HEK293 (cell line): ENCODE data around the gene CACNA2D3.
A peak's percentile ranks its signal among the peaks of the same experiment; 100 is the strongest.

Experiments used
- CTCF ChIA-PET: fragments of 350-600 bp; formaldehyde crosslinking; extraction: SDS; loops from one replicate; lab custom pipeline; 2021; ENCODE audit warnings: antibody characterized with exemption; lab: Yijun Ruan, JAX
- POLR2A ChIA-PET: fragments of 300-600 bp; formaldehyde crosslinking; extraction: SDS; loops from one replicate; lab custom pipeline; 2020; ENCODE audit warnings: antibody characterized with exemption, inconsistent platforms; lab: Yijun Ruan, JAX
- H3K27ac ChIP-seq: fragments of 200-500 bp; sonication (Bioruptor generic); 2 replicates; pipeline ENCODE4 v1.5.1; 2014; ENCODE audit warnings: low read depth, low read length, control low read depth, inconsistent platforms; ENCODE audit errors: extremely low read depth
- H3K36me3 ChIP-seq, 2 experiments: fragments of 200-500 bp in 1 of 2; sonication (Bioruptor generic) in 1 of 2; 1 replicate in 1 of 2; 2 replicates in 1 of 2; pipeline ENCODE4 v1.5.1; 2014 to 2017; ENCODE audit warnings: inconsistent platforms in 2 of 2, low read length in 2 of 2; ENCODE audit not compliant: control insufficient read depth in 2 of 2, insufficient read depth in 1 of 2
- H3K4me1 ChIP-seq: fragments of 200-500 bp; sonication (Bioruptor generic); 2 replicates; pipeline ENCODE4 v1.5.1; 2014; ENCODE audit warnings: mild to moderate bottlenecking, low read length, inconsistent platforms; ENCODE audit not compliant: control insufficient read depth, insufficient read depth
- H3K4me3 ChIP-seq: 2 replicates; pipeline ENCODE4 v1.5.1; 2011; ENCODE audit warnings: low read depth, mild to moderate bottlenecking, control low read depth, low read length, moderate library complexity
- H3K9me3 ChIP-seq: fragments of 200-500 bp; sonication (Bioruptor generic); 2 replicates; pipeline ENCODE4 v1.5.1; 2014; ENCODE audit warnings: low read depth, low read length, inconsistent platforms; ENCODE audit not compliant: control insufficient read depth, insufficient read depth
- BCL11A ChIP-seq: fragments of 450-650 bp; formaldehyde crosslinking; IDR thresholded peaks from 2 replicates; pipeline ENCODE4 v1.5.1; 2016; ENCODE audit warnings: low read depth, missing biosample characterization, missing genetic modification characterization
- ELK4 ChIP-seq: IDR thresholded peaks from 2 replicates; pipeline ENCODE4 v1.6.1; 2011; ENCODE audit warnings: mild to moderate bottlenecking, low read depth, low read length, borderline replicate concordance
- FEZF1 ChIP-seq: fragments of 450-650 bp; formaldehyde crosslinking; IDR thresholded peaks from 2 replicates; pipeline ENCODE4 v1.5.1; 2016; ENCODE audit warnings: missing biosample characterization, missing genetic modification characterization
- GLI2 ChIP-seq: fragments of 450-650 bp; formaldehyde crosslinking; IDR thresholded peaks from 2 replicates; pipeline ENCODE4; 2017; ENCODE audit warnings: missing biosample characterization, missing genetic modification characterization, low read depth, borderline replicate concordance
- KLF10 ChIP-seq: fragments of 450-650 bp; IDR thresholded peaks from 2 replicates; pipeline ENCODE4 v1.5.1; 2018; ENCODE audit warnings: missing biosample characterization, mild to moderate bottlenecking, missing genetic modification characterization
- SALL2 ChIP-seq: fragments of 450-650 bp; formaldehyde crosslinking; IDR thresholded peaks from 2 replicates; pipeline ENCODE4 v1.5.0; 2017; ENCODE audit warnings: missing biosample characterization, mild to moderate bottlenecking, missing genetic modification characterization, borderline replicate concordance
- SP2 ChIP-seq: fragments of 450-650 bp; formaldehyde crosslinking; IDR thresholded peaks from 2 replicates; pipeline ENCODE4 v1.5.1; 2016; ENCODE audit warnings: missing biosample characterization, missing genetic modification characterization
- ZBTB44 ChIP-seq: fragments of 450-650 bp; IDR thresholded peaks from 2 replicates; pipeline ENCODE4 v1.5.1; 2018; ENCODE audit warnings: missing biosample characterization, mild to moderate bottlenecking, missing genetic modification characterization
- ZFHX2 ChIP-seq: fragments of 450-650 bp; formaldehyde crosslinking; conservative IDR thresholded peaks from 2 replicates; pipeline ENCODE4 v1.5.1; 2016; ENCODE audit warnings: missing biosample characterization, missing genetic modification characterization
- ZNF121 ChIP-seq: fragments of 450-650 bp; formaldehyde crosslinking; IDR thresholded peaks from 2 replicates; pipeline ENCODE4 v1.5.1; 2016; ENCODE audit warnings: missing biosample characterization, missing genetic modification characterization
- ZNF138 ChIP-seq: fragments of 450-650 bp; formaldehyde crosslinking; IDR thresholded peaks from 2 replicates; pipeline ENCODE4 v1.5.1; 2016; ENCODE audit warnings: missing biosample characterization, missing genetic modification characterization, borderline replicate concordance
- ZNF146 ChIP-seq: fragments of 450-650 bp; formaldehyde crosslinking; IDR thresholded peaks from 2 replicates; pipeline ENCODE4 v1.5.1; 2016; ENCODE audit warnings: missing biosample characterization, missing genetic modification characterization
- ZNF248 ChIP-seq: fragments of 450-650 bp; formaldehyde crosslinking; IDR thresholded peaks from 2 replicates; pipeline ENCODE4 v1.5.1; 2017; ENCODE audit warnings: missing biosample characterization, missing genetic modification characterization
- ZNF426 ChIP-seq: fragments of 450-650 bp; formaldehyde crosslinking; IDR thresholded peaks from 2 replicates; pipeline ENCODE4 v1.5.1; 2017; ENCODE audit warnings: missing biosample characterization, missing genetic modification characterization, mild to moderate bottlenecking, inconsistent platforms, moderate library complexity
- ZNF513 ChIP-seq: fragments of 450-650 bp; IDR thresholded peaks from 2 replicates; pipeline ENCODE4 v1.5.1; 2018; ENCODE audit warnings: missing biosample characterization, missing genetic modification characterization
- ZNF514 ChIP-seq: fragments of 450-650 bp; formaldehyde crosslinking; IDR thresholded peaks from 2 replicates; pipeline ENCODE4 v1.5.1; 2016; ENCODE audit warnings: missing biosample characterization, missing genetic modification characterization
- ZNF707 ChIP-seq: fragments of 450-650 bp; formaldehyde crosslinking; IDR thresholded peaks from 2 replicates; pipeline ENCODE4 v1.5.1; 2016; ENCODE audit warnings: missing biosample characterization, missing genetic modification characterization
- ZNF843 ChIP-seq: fragments of 450-650 bp; formaldehyde crosslinking; IDR thresholded peaks from 2 replicates; pipeline ENCODE4 v1.5.1; 2016; ENCODE audit warnings: missing biosample characterization, missing genetic modification characterization
- TF ChIP-seq, protein P1 (sequence below): fragments of 450-650 bp; formaldehyde crosslinking; IDR thresholded peaks from 2 replicates; pipeline ENCODE4 v1.5.1; 2016; ENCODE audit warnings: missing biosample characterization, missing genetic modification characterization
- TF ChIP-seq, protein P2 (sequence below): fragments of 450-650 bp; formaldehyde crosslinking; IDR thresholded peaks from 2 replicates; pipeline ENCODE4 v1.5.1; 2016; ENCODE audit warnings: missing biosample characterization, missing genetic modification characterization
- TF ChIP-seq, protein P3 (sequence below): fragments of 450-650 bp; formaldehyde crosslinking; IDR thresholded peaks from 2 replicates; pipeline ENCODE4 v1.5.1; 2017; ENCODE audit warnings: missing biosample characterization, missing genetic modification characterization

Gene CACNA2D3

DNA sequence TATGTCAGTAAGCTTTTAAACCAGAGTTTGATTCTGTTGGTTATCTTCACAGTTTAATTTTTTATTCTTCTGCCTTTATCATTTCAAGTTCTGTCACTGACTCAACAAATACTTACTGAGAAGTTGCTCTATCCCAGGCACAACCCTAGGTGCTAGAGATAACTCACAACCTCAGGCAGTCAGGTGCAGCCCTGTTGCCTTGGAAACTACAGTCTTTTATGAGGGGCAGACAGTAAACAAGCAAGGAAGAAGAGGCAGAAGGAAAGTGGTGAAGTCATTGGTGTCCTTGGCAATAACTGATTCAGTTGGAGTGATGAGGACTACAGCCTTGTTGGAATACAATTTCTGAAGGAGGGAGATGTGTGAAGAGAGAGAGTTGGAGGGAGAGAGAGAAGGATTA is 947.6 kb downstream of the CACNA2D3 start:
- ChIA-PET CTCF (no interaction called here), POLR2A (no interaction called here)
- TF ChIP-seq ZNF248 (tag by site-specific recombination) (no peak), FEZF1 (tag by site-specific recombination) (peak; percentile 24; the same call in 1 of the 2 replicates)
- Histone ChIP-seq H3K4me1 (no peaks in the 10 kb centered on the region), H3K9me3 (no peaks in the 10 kb centered on the region), H3K36me3 (no peaks in the 10 kb centered on the region), H3K4me3 (no peak overlapping the region), H3K27ac (no peak overlapping the region)

DNA sequence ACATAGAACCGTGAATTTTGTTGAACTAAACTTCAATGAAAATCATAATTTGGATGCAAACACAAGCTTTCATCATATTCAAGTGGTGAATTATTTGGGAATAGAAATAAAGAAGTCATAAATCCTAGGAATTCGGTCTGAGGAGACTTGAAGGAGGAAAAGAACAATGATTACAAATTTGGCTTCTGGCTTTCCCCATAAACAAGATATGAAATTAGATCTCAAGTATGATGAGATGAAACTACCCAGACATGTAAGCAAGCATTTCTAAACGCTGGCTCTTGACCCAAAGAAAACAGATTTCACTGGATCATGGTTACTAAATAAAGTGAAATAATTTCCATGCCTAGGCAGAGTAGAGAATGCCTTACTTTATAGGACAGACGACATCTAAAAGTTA is 952.4 kb downstream of the CACNA2D3 start:
- no peak overlapping the region for H3K4me3 ChIP-seq
- CTCF ChIA-PET: no interaction called here
- TF ChIP-seq KLF10 (tag by site-specific recombination) (no peak), ZNF426 (tag by site-specific recombination) (no peak), ZBTB44 (tag by site-specific recombination) (no peak), BCL11A (tag by site-specific recombination) (no peak), SP2 (tag by site-specific recombination) (no peak), ZNF121 (tag by site-specific recombination) (no peak), ZNF146 (tag by site-specific recombination) (no peak), ELK4 (no peak), ZNF707 (tag by site-specific recombination) (no peak), ZNF513 (no peak), GLI2 (tag by site-specific recombination) (no peak), ZNF843 (no peak), SALL2 (tag by site-specific recombination) (no peak), ZFHX2 (tag by site-specific recombination) (no peak), ZNF138 (tag by site-specific recombination) (no peak), ZNF514 (no peak)
- TF ChIP-seq, protein P1, sequence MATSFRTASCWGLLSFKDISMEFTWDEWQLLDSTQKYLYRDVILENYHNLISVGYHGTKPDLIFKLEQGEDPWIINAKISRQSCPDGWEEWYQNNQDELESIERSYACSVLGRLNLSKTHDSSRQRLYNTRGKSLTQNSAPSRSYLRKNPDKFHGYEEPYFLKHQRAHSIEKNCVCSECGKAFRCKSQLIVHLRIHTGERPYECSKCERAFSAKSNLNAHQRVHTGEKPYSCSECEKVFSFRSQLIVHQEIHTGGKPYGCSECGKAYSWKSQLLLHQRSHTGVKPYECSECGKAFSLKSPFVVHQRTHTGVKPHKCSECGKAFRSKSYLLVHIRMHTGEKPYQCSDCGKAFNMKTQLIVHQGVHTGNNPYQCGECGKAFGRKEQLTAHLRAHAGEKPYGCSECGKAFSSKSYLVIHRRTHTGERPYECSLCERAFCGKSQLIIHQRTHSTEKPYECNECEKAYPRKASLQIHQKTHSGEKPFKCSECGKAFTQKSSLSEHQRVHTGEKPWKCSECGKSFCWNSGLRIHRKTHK (tag by site-specific recombination): no peak
- TF ChIP-seq, protein P2, sequence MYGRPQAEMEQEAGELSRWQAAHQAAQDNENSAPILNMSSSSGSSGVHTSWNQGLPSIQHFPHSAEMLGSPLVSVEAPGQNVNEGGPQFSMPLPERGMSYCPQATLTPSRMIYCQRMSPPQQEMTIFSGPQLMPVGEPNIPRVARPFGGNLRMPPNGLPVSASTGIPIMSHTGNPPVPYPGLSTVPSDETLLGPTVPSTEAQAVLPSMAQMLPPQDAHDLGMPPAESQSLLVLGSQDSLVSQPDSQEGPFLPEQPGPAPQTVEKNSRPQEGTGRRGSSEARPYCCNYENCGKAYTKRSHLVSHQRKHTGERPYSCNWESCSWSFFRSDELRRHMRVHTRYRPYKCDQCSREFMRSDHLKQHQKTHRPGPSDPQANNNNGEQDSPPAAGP (tag by site-specific recombination): no peak
- TF ChIP-seq, protein P3, sequence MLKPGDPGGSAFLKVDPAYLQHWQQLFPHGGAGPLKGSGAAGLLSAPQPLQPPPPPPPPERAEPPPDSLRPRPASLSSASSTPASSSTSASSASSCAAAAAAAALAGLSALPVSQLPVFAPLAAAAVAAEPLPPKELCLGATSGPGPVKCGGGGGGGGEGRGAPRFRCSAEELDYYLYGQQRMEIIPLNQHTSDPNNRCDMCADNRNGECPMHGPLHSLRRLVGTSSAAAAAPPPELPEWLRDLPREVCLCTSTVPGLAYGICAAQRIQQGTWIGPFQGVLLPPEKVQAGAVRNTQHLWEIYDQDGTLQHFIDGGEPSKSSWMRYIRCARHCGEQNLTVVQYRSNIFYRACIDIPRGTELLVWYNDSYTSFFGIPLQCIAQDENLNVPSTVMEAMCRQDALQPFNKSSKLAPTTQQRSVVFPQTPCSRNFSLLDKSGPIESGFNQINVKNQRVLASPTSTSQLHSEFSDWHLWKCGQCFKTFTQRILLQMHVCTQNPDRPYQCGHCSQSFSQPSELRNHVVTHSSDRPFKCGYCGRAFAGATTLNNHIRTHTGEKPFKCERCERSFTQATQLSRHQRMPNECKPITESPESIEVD (tag by site-specific recombination): no peak
- H3K9me3 ChIP-seq: no peaks in the 10 kb centered on the region
- POLR2A ChIA-PET: no interaction called here
- no peak overlapping the region for H3K27ac ChIP-seq
- no peaks in the 10 kb centered on the region for H3K4me1 ChIP-seq
- no peaks in the 10 kb centered on the region for H3K36me3 ChIP-seq
